HEK293 (cell line): ENCODE results near the gene ST3GAL2.

ENCODE experiments used
- CTCF ChIA-PET: fragments of 350-600 bp; formaldehyde crosslinking; extraction: SDS; loops from one replicate; lab custom pipeline; 2021; ENCODE audit warnings: antibody characterized with exemption; lab: Yijun Ruan, JAX
- POLR2A ChIA-PET: fragments of 300-600 bp; formaldehyde crosslinking; extraction: SDS; loops from one replicate; lab custom pipeline; 2020; ENCODE audit warnings: antibody characterized with exemption, inconsistent platforms; lab: Yijun Ruan, JAX
- H3K27ac ChIP-seq: fragments of 200-500 bp; sonication (Bioruptor generic); 2 replicates; pipeline ENCODE4 v1.5.1; 2014; ENCODE audit warnings: low read depth, low read length, control low read depth, inconsistent platforms; ENCODE audit errors: extremely low read depth
- H3K36me3 ChIP-seq, 2 experiments: fragments of 200-500 bp in 1 of 2; sonication (Bioruptor generic) in 1 of 2; 1 replicate in 1 of 2; 2 replicates in 1 of 2; pipeline ENCODE4 v1.5.1; 2014 to 2017; ENCODE audit warnings: inconsistent platforms in 2 of 2, low read length in 2 of 2; ENCODE audit not compliant: control insufficient read depth in 2 of 2, insufficient read depth in 1 of 2
- H3K4me1 ChIP-seq: fragments of 200-500 bp; sonication (Bioruptor generic); 2 replicates; pipeline ENCODE4 v1.5.1; 2014; ENCODE audit warnings: mild to moderate bottlenecking, low read length, inconsistent platforms; ENCODE audit not compliant: control insufficient read depth, insufficient read depth
- H3K4me3 ChIP-seq: 2 replicates; pipeline ENCODE4 v1.5.1; 2011; ENCODE audit warnings: low read depth, mild to moderate bottlenecking, control low read depth, low read length, moderate library complexity
- H3K9me3 ChIP-seq: fragments of 200-500 bp; sonication (Bioruptor generic); 2 replicates; pipeline ENCODE4 v1.5.1; 2014; ENCODE audit warnings: low read depth, low read length, inconsistent platforms; ENCODE audit not compliant: control insufficient read depth, insufficient read depth
- KLF10 ChIP-seq: fragments of 450-650 bp; IDR thresholded peaks from 2 replicates; pipeline ENCODE4 v1.5.1; 2018; ENCODE audit warnings: missing biosample characterization, mild to moderate bottlenecking, missing genetic modification characterization
- OVOL3 ChIP-seq: fragments of 450-650 bp; formaldehyde crosslinking; IDR thresholded peaks from 2 replicates; pipeline ENCODE4 v1.5.1; 2016; ENCODE audit warnings: missing biosample characterization, missing genetic modification characterization
- SP3 ChIP-seq: fragments of 450-650 bp; formaldehyde crosslinking; IDR thresholded peaks from 2 replicates; pipeline ENCODE4 v1.5.1; 2016; ENCODE audit warnings: missing biosample characterization, missing genetic modification characterization
- TRIM28 ChIP-seq: IDR thresholded peaks from 2 replicates; pipeline ENCODE4 v1.6.1; 2011; ENCODE audit warnings: low read length, control low read depth, borderline replicate concordance
- WT1 ChIP-seq: fragments of 450-650 bp; formaldehyde crosslinking; IDR thresholded peaks from 2 replicates; pipeline ENCODE4 v1.5.1; 2016; ENCODE audit warnings: missing biosample characterization, missing genetic modification characterization
- YY2 ChIP-seq: fragments of 450-650 bp; formaldehyde crosslinking; IDR thresholded peaks from 2 replicates; pipeline ENCODE4 v1.5.1; 2016; ENCODE audit warnings: missing biosample characterization, missing genetic modification characterization
- ZFP37 ChIP-seq: fragments of 450-650 bp; formaldehyde crosslinking; IDR thresholded peaks from 2 replicates; pipeline ENCODE4 v1.5.1; 2016; ENCODE audit warnings: missing biosample characterization, missing genetic modification characterization
- ZNF184 ChIP-seq: fragments of 450-650 bp; IDR thresholded peaks from 2 replicates; pipeline ENCODE4 v1.5.1; 2018; ENCODE audit warnings: missing biosample characterization, mild to moderate bottlenecking, missing genetic modification characterization
- ZNF19 ChIP-seq: fragments of 450-650 bp; formaldehyde crosslinking; IDR thresholded peaks from 2 replicates; pipeline ENCODE4; 2016; ENCODE audit warnings: missing biosample characterization, missing genetic modification characterization, low read depth
- ZNF2 ChIP-seq: fragments of 450-650 bp; formaldehyde crosslinking; IDR thresholded peaks from 2 replicates; pipeline ENCODE4 v1.5.1; 2016; ENCODE audit warnings: missing biosample characterization, missing genetic modification characterization
- ZNF23 ChIP-seq: fragments of 450-650 bp; formaldehyde crosslinking; IDR thresholded peaks from 2 replicates; pipeline ENCODE4 v1.5.1; 2016; ENCODE audit warnings: missing biosample characterization, missing genetic modification characterization, borderline replicate concordance
- ZNF248 ChIP-seq: fragments of 450-650 bp; formaldehyde crosslinking; IDR thresholded peaks from 2 replicates; pipeline ENCODE4 v1.5.1; 2017; ENCODE audit warnings: missing biosample characterization, missing genetic modification characterization
- ZNF266 ChIP-seq: fragments of 450-650 bp; formaldehyde crosslinking; IDR thresholded peaks from 2 replicates; pipeline ENCODE4 v1.5.1; 2016; ENCODE audit warnings: missing biosample characterization, missing genetic modification characterization, low read depth
- ZNF324 ChIP-seq: fragments of 450-650 bp; formaldehyde crosslinking; IDR thresholded peaks from 2 replicates; pipeline ENCODE4 v1.5.1; 2016; ENCODE audit warnings: missing biosample characterization, missing genetic modification characterization
- ZNF366 ChIP-seq: fragments of 450-650 bp; formaldehyde crosslinking; conservative IDR thresholded peaks from 2 replicates; pipeline ENCODE4 v1.5.1; 2016; ENCODE audit warnings: missing biosample characterization, missing genetic modification characterization
- ZNF391 ChIP-seq: fragments of 450-650 bp; formaldehyde crosslinking; IDR thresholded peaks from 2 replicates; pipeline ENCODE4 v1.5.1; 2016; ENCODE audit warnings: low read depth, missing biosample characterization, missing genetic modification characterization, borderline replicate concordance
- ZNF404 ChIP-seq: fragments of 450-650 bp; formaldehyde crosslinking; IDR thresholded peaks from 2 replicates; pipeline ENCODE4 v1.5.1; 2017; ENCODE audit warnings: missing biosample characterization, missing genetic modification characterization
- ZNF501 ChIP-seq: fragments of 450-650 bp; formaldehyde crosslinking; IDR thresholded peaks from 2 replicates; pipeline ENCODE4 v1.5.1; 2016; ENCODE audit warnings: missing biosample characterization, missing genetic modification characterization
- ZNF530 ChIP-seq: fragments of 450-650 bp; formaldehyde crosslinking; IDR thresholded peaks from 2 replicates; pipeline ENCODE4 v1.5.1; 2016; ENCODE audit warnings: low read depth, missing biosample characterization, missing genetic modification characterization
- ZNF561 ChIP-seq: fragments of 450-650 bp; IDR thresholded peaks from 2 replicates; pipeline ENCODE4 v1.5.1; 2018; ENCODE audit warnings: missing biosample characterization, missing genetic modification characterization, borderline replicate concordance
- ZNF785 ChIP-seq: fragments of 450-650 bp; formaldehyde crosslinking; IDR thresholded peaks from 2 replicates; pipeline ENCODE4 v1.5.1; 2016; ENCODE audit warnings: missing biosample characterization, missing genetic modification characterization
- TF ChIP-seq, protein P1 (sequence below): fragments of 450-650 bp; formaldehyde crosslinking; IDR thresholded peaks from 2 replicates; pipeline ENCODE4 v1.5.1; 2017; ENCODE audit warnings: missing biosample characterization, missing genetic modification characterization
- TF ChIP-seq, protein P2 (sequence below): fragments of 450-650 bp; formaldehyde crosslinking; IDR thresholded peaks from 2 replicates; pipeline ENCODE4 v1.5.1; 2017; ENCODE audit warnings: missing biosample characterization, mild to moderate bottlenecking, missing genetic modification characterization, moderate library complexity
- TF ChIP-seq, protein P3 (sequence below): fragments of 450-650 bp; formaldehyde crosslinking; IDR thresholded peaks from 2 replicates; pipeline ENCODE4 v1.5.1; 2016; ENCODE audit warnings: missing biosample characterization, missing genetic modification characterization
- TF ChIP-seq, protein P4 (sequence below): fragments of 450-650 bp; formaldehyde crosslinking; IDR thresholded peaks from 2 replicates; pipeline ENCODE4 v1.5.1; 2016; ENCODE audit warnings: missing biosample characterization, missing genetic modification characterization
- TF ChIP-seq, protein P5 (sequence below): fragments of 450-650 bp; formaldehyde crosslinking; IDR thresholded peaks from 2 replicates; pipeline ENCODE4 v1.5.1; 2016; ENCODE audit warnings: missing biosample characterization, missing genetic modification characterization
- TF ChIP-seq, protein P6 (sequence below): fragments of 450-650 bp; IDR thresholded peaks from 2 replicates; pipeline ENCODE4 v1.5.1; 2018; ENCODE audit warnings: missing biosample characterization, mild to moderate bottlenecking, missing genetic modification characterization

The ST3GAL2 gene

DNA sequence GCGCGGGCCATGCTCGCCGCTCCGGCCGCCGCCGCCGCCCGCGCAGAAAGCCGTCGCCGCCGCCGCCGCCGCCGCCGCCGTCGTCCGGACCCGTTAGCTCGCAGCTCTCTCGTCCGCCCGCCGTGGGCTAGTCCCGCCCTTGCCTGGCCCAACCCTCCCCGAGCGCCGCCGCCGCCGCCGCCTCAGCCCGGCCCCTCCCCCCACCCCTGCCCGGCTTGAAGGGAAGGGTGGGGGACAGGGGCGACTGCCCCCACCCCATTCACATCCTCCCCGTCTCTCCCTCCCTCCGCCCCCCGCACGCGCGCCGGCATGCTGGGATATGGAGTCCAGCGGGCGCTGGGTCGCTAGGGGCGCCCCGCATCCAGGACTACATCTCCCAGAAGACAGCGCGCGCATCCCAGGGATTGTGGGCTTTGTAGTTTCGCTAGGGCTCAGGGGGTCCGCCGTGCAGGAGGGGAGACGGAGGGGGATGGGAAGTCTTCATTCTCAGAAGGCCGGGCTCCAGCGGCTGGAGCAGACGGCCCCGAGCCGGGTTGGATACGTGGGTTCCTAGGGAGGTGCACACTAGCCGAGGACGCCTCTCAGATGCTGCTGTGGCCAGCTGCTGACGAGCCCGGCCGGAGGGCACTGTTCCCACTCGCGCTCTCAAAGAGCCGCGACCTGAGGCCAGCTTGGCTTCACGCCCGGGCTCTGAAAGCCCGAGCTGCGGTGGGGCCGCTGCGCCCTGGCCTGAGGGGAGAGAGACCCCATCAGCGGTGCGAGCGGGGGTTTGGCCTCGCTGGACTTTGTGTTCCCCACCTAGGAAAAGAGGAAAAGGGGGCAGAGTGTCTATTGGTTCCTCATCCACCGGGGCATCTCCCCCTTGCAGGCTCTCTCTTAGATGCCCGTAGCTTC, at the start of gene ST3GAL2 (continued):
- TF ChIP-seq, protein P1, sequence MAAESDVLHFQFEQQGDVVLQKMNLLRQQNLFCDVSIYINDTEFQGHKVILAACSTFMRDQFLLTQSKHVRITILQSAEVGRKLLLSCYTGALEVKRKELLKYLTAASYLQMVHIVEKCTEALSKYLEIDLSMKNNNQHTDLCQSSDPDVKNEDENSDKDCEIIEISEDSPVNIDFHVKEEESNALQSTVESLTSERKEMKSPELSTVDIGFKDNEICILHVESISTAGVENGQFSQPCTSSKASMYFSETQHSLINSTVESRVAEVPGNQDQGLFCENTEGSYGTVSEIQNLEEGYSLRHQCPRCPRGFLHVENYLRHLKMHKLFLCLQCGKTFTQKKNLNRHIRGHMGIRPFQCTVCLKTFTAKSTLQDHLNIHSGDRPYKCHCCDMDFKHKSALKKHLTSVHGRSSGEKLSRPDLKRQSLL (tag by site-specific recombination): peak; percentile 34; the same call in 1 of the 2 replicates
- TF ChIP-seq ZNF248 (tag by site-specific recombination) (no peak), ZNF501 (tag by site-specific recombination) (peak; percentile 24; the same call in 1 of the 2 replicates), WT1 (tag by site-specific recombination) (peak; percentile 77), ZNF391 (tag by site-specific recombination) (0 out of 2 replicates have a peak, but pooled peaks have one; percentile 39), ZFP37 (tag by site-specific recombination) (no peak), ZNF324 (tag by site-specific recombination) (peak; percentile 67), OVOL3 (0 out of 2 replicates have a peak, but pooled peaks have one; percentile 19), ZNF19 (tag by site-specific recombination) (no peak), ZNF184 (tag by site-specific recombination) (no peak), YY2 (tag by site-specific recombination) (peak; percentile 95), ZNF404 (tag by site-specific recombination) (no peak), SP3 (tag by site-specific recombination) (peak; percentile 100), ZNF2 (tag by site-specific recombination) (peak; percentile 51; the same call in 1 of the 2 replicates)
- TF ChIP-seq, protein P2, sequence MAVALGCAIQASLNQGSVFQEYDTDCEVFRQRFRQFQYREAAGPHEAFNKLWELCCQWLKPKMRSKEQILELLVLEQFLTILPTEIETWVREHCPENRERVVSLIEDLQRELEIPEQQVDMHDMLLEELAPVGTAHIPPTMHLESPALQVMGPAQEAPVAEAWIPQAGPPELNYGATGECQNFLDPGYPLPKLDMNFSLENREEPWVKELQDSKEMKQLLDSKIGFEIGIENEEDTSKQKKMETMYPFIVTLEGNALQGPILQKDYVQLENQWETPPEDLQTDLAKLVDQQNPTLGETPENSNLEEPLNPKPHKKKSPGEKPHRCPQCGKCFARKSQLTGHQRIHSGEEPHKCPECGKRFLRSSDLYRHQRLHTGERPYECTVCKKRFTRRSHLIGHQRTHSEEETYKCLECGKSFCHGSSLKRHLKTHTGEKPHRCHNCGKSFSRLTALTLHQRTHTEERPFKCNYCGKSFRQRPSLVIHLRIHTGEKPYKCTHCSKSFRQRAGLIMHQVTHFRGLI (tag by site-specific recombination): peak; percentile 60
- TF ChIP-seq, protein P3, sequence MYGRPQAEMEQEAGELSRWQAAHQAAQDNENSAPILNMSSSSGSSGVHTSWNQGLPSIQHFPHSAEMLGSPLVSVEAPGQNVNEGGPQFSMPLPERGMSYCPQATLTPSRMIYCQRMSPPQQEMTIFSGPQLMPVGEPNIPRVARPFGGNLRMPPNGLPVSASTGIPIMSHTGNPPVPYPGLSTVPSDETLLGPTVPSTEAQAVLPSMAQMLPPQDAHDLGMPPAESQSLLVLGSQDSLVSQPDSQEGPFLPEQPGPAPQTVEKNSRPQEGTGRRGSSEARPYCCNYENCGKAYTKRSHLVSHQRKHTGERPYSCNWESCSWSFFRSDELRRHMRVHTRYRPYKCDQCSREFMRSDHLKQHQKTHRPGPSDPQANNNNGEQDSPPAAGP: peak; percentile 83
- TF ChIP-seq, protein P4, sequence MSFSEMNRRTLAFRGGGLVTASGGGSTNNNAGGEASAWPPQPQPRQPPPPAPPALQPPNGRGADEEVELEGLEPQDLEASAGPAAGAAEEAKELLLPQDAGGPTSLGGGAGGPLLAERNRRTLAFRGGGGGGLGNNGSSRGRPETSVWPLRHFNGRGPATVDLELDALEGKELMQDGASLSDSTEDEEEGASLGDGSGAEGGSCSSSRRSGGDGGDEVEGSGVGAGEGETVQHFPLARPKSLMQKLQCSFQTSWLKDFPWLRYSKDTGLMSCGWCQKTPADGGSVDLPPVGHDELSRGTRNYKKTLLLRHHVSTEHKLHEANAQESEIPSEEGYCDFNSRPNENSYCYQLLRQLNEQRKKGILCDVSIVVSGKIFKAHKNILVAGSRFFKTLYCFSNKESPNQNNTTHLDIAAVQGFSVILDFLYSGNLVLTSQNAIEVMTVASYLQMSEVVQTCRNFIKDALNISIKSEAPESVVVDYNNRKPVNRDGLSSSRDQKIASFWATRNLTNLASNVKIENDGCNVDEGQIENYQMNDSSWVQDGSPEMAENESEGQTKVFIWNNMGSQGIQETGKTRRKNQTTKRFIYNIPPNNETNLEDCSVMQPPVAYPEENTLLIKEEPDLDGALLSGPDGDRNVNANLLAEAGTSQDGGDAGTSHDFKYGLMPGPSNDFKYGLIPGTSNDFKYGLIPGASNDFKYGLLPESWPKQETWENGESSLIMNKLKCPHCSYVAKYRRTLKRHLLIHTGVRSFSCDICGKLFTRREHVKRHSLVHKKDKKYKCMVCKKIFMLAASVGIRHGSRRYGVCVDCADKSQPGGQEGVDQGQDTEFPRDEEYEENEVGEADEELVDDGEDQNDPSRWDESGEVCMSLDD (tag by site-specific recombination): peak; percentile 99
- TF ChIP-seq, protein P5, sequence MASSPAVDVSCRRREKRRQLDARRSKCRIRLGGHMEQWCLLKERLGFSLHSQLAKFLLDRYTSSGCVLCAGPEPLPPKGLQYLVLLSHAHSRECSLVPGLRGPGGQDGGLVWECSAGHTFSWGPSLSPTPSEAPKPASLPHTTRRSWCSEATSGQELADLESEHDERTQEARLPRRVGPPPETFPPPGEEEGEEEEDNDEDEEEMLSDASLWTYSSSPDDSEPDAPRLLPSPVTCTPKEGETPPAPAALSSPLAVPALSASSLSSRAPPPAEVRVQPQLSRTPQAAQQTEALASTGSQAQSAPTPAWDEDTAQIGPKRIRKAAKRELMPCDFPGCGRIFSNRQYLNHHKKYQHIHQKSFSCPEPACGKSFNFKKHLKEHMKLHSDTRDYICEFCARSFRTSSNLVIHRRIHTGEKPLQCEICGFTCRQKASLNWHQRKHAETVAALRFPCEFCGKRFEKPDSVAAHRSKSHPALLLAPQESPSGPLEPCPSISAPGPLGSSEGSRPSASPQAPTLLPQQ (tag by site-specific recombination): peak; percentile 78
- TF ChIP-seq, all 188 proteins: peak for 58

DNA sequence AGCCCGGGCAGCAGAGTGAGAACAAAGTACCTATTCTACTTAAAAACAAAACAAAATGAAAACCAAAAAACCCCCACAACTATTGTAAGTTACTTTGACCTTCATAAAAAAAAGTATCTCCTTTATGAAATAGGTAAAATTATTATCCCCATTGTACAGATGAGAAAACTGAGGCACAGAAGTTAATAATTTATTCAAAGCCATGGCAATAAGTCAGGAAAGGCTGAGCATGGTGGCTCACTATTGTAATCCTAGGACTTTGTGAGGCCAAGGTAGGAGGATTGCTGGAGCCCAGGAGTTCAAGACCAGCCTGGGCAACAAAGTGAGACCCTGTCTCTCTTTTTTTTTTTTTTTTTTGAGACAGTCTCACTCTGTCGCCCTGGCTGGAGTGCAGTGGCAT, 46.0 kb upstream of the ST3GAL2 start:
- no peak overlapping the region for H3K27ac ChIP-seq
- CTCF ChIA-PET: no interaction called here
- POLR2A ChIA-PET: no interaction called here
- no peaks in the 10 kb centered on the region for H3K9me3 ChIP-seq
- H3K4me1 ChIP-seq: no peaks in the 10 kb centered on the region
- H3K36me3 ChIP-seq: peaks cover 0 to 49% of the 10 kb centered on the region in 2 experiments; a peak in 2 of 3 replicates
- no peak overlapping the region for H3K4me3 ChIP-seq
- TF ChIP-seq ZNF366 (no peak), ZNF266 (no peak), TRIM28 (no peak), KLF10 (tag by site-specific recombination) (no peak), ZNF561 (tag by site-specific recombination) (no peak), ZNF530 (tag by site-specific recombination) (no peak), ZNF23 (tag by site-specific recombination) (no peak), ZNF785 (no peak)
- TF ChIP-seq, protein P6, sequence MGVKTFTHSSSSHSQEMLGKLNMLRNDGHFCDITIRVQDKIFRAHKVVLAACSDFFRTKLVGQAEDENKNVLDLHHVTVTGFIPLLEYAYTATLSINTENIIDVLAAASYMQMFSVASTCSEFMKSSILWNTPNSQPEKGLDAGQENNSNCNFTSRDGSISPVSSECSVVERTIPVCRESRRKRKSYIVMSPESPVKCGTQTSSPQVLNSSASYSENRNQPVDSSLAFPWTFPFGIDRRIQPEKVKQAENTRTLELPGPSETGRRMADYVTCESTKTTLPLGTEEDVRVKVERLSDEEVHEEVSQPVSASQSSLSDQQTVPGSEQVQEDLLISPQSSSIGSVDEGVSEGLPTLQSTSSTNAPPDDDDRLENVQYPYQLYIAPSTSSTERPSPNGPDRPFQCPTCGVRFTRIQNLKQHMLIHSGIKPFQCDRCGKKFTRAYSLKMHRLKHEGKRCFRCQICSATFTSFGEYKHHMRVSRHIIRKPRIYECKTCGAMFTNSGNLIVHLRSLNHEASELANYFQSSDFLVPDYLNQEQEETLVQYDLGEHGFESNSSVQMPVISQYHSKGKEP: no peak
